Aorta (tissue), 5 donors: Measurements from ENCODE around the gene SRRD. TPM values are rescaled to one million over a fixed set of nuclear protein-coding genes. Genes with fewer than 3 reads are reported as not detected.
"Not testable (repeated sequence)": the region's sequence is repeated elsewhere in the genome, so short reads cannot be mapped to it uniquely, and the experiment has no call there.

ENCODE experiments used
- ATAC-seq: fragments of 200-7000 bp; cut with Tn5 transposase; one replicate; pipeline ENCODE4 v1.9.1; 2022; ENCODE audit warnings: moderate library complexity; ENCODE audit not compliant: low FRiP score
- DNase-seq, 2 donors: peaks; one replicate each; pipeline ENCODE4 v3.0.0-alpha.2; 2020
- H3K27ac ChIP-seq, 2 donors: one replicate each; pipeline ENCODE4 v1.5.1; 2013; ENCODE audit warnings: low read length in 2 of 2, mild to moderate bottlenecking in 2 of 2, moderate library complexity in 2 of 2, control low read depth in 1 of 2, inconsistent platforms in 1 of 2, low read depth in 1 of 2
- H3K27me3 ChIP-seq, 2 donors: one replicate each; pipeline ENCODE4 v1.6.1; 2013; ENCODE audit warnings: control low read depth in 1 of 2, low read length in 1 of 2, mild to moderate bottlenecking in 1 of 2, moderate library complexity in 1 of 2; ENCODE audit not compliant: insufficient read depth in 2 of 2, control insufficient read depth in 1 of 2
- H3K36me3 ChIP-seq, 2 donors: one replicate each; pipeline ENCODE4 v1.6.1; 2013; ENCODE audit warnings: control low read depth in 1 of 2, low read length in 1 of 2, mild to moderate bottlenecking in 1 of 2; ENCODE audit not compliant: insufficient read depth in 2 of 2, control insufficient read depth in 1 of 2
- H3K4me1 ChIP-seq, 2 donors: one replicate each; pipeline ENCODE4 v1.6.1; 2013; ENCODE audit warnings: low read length in 2 of 2, control low read depth in 1 of 2, mild to moderate bottlenecking in 1 of 2, moderate library complexity in 1 of 2; ENCODE audit not compliant: insufficient read depth in 2 of 2, control insufficient read depth in 1 of 2
- H3K4me3 ChIP-seq, 2 donors: one replicate each; pipeline ENCODE4 v1.5.1; 2013; ENCODE audit warnings: low read length in 2 of 2, control low read depth in 1 of 2, mild to moderate bottlenecking in 1 of 2
- H3K9me3 ChIP-seq: one replicate; pipeline ENCODE4 v1.6.1; 2013; ENCODE audit warnings: mild to moderate bottlenecking, low read length; ENCODE audit not compliant: control insufficient read depth
- WGBS, 2 donors: extraction: QIAGEN DNeasy Blood & Tissue Kit; methylation state at CpG; one replicate each; pipeline ENCODE4 v1.1.7; 2013; 5-methylcytosine and 5-hydroxymethylcytosine counted together
- intact Hi-C, 2 donors: fragments of 100-400 bp; cut with DNase I; formaldehyde crosslinking; loops; one replicate each; pipeline versions ENCODE4 v1.14.2 to v1.15.0; 2022
- polyA plus RNA-seq, 2 donors: library from polyadenylated mRNA; stranded (reverse); fragments of 200-250 nt; gene quantifications; one replicate each; pipeline ENCODE4 v1.2.3, GENCODE V29; 2013
- total RNA-seq, 2 donors: library from RNA; stranded (reverse); fragmentation: NEBNext Ultra II Directional; extraction: Animal tissue kit (Norgen Biotek cat#: 25700); gene quantifications; one replicate each; pipeline ENCODE4 v1.2.1, GENCODE V29; 2021
- donor health status: healthy with polysubstance abuse.
- donor health status: Bipolar disorder and iron deficiency.
- donor health status: DM: no; HTN: no; CAD: no.
- donor health status: DM: no; HTN: no; CAD: no.
- donor health status: DM: yes; HTN: yes; CAD: no.

SRRD gene
- total and polyA plus RNA-seq, 4 donors = 3.6 to 18.4 (median 9.7) TPM

- no peaks in the 10 kb centered on the region for H3K9me3 ChIP-seq
- no peaks in the 10 kb centered on the region for H3K27me3 ChIP-seq
- DNase-seq = no peak
- H3K4me3 ChIP-seq = no peak overlapping the region
- intact Hi-C loops = no loop called here
- no peak for ATAC-seq
- H3K27ac ChIP-seq = no peak overlapping the region
- H3K4me1 ChIP-seq = peaks cover 0 to 4% of the 10 kb centered on the region in 2 donors
- no peaks in the 10 kb centered on the region for H3K36me3 ChIP-seq
- 82 to 95% methylated on average over 1 of the region's 1 CpG for WGBS, 2 donors
These were observed 32.8 kb downstream of the SRRD start for GRCh38 chr22:26516503-26516902.

GRCh38 chr22:26517429-26517828, 33.8 kb downstream of the SRRD start:
- Histone ChIP-seq H3K4me3 (no peak overlapping the region), H3K36me3 (no peaks in the 10 kb centered on the region), H3K27me3 (no peaks in the 10 kb centered on the region), H3K4me1 (peaks cover 0 to 4% of the 10 kb centered on the region in 2 donors), H3K27ac (no peak overlapping the region), H3K9me3 (no peaks in the 10 kb centered on the region)
- 96 to 97% methylated on average over 5 of the region's 5 CpGs for WGBS, 2 donors
- no peak for ATAC-seq
- intact Hi-C loops = no loop called here
- DNase-seq = no peak

GRCh38 chr22:26522012-26522411, 38.3 kb downstream of the SRRD start:
- no peak for DNase-seq
- no peaks in the 10 kb centered on the region for H3K36me3 ChIP-seq
- 88 to 93% methylated on average over 2 of the region's 2 CpGs for WGBS, 2 donors
- no peak overlapping the region for H3K27ac ChIP-seq
- intact Hi-C loops = no loop called here
- H3K9me3 ChIP-seq = no peaks in the 10 kb centered on the region
- no peaks in the 10 kb centered on the region for H3K27me3 ChIP-seq
- no peaks in the 10 kb centered on the region for H3K4me1 ChIP-seq
- H3K4me3 ChIP-seq = no peak overlapping the region
- no peak for ATAC-seq

- H3K4me3 ChIP-seq = no peak overlapping the region
- H3K36me3 ChIP-seq = no peaks in the 10 kb centered on the region
- DNase-seq (no peak), ATAC-seq (no peak)
- H3K27ac ChIP-seq = no peak overlapping the region
- no peaks in the 10 kb centered on the region for H3K9me3 ChIP-seq
- H3K4me1 ChIP-seq = no peaks in the 10 kb centered on the region
- intact Hi-C loops = no loop called here
- H3K27me3 ChIP-seq = no peaks in the 10 kb centered on the region
- 80 to 86% methylated on average over 4 of the region's 4 CpGs for WGBS, 2 donors
These were observed 38.9 kb downstream of the SRRD start for GRCh38 chr22:26522592-26522991.

- Histone ChIP-seq H3K9me3 (no peaks in the 10 kb centered on the region), H3K27ac (no peak overlapping the region), H3K4me1 (no peaks in the 10 kb centered on the region), H3K36me3 (no peaks in the 10 kb centered on the region), H3K4me3 (no peak overlapping the region), H3K27me3 (no peaks in the 10 kb centered on the region)
- WGBS, 2 donors = 82% methylated on average over 4 of the region's 4 CpGs
- no peak for DNase-seq
- intact Hi-C loops = no loop called here
- ATAC-seq = no peak
These were observed 41.2 kb downstream of the SRRD start for GRCh38 chr22:26524870-26525269.

- Histone ChIP-seq H3K27me3 (no peaks in the 10 kb centered on the region), H3K27ac (no peak overlapping the region), H3K9me3 (no peaks in the 10 kb centered on the region), H3K4me1 (no peaks in the 10 kb centered on the region), H3K4me3 (no peak overlapping the region), H3K36me3 (no peaks in the 10 kb centered on the region)
- ATAC-seq = no peak
- no peak for DNase-seq
- 75 to 82% methylated on average over 7 of the region's 7 CpGs for WGBS, 2 donors
- intact Hi-C loops = no loop called here
These were observed 42.4 kb downstream of the SRRD start for GRCh38 chr22:26525946-26526564.

GRCh38 chr22:26527167-26527566, 43.5 kb downstream of the SRRD start:
- no peak overlapping the region for H3K4me3 ChIP-seq
- WGBS, 2 donors = 39 to 41% methylated on average over 3 of the region's 3 CpGs
- intact Hi-C loops = no loop called here
- H3K4me1 ChIP-seq = no peaks in the 10 kb centered on the region
- ATAC-seq = no peak
- H3K36me3 ChIP-seq = no peaks in the 10 kb centered on the region
- no peaks in the 10 kb centered on the region for H3K9me3 ChIP-seq
- DNase-seq = no peak
- no peak overlapping the region for H3K27ac ChIP-seq
- H3K27me3 ChIP-seq = no peaks in the 10 kb centered on the region

- H3K4me3 ChIP-seq = no peak overlapping the region
- DNase-seq (no peak), ATAC-seq (peak; percentile 42)
- intact Hi-C loops = no loop called here
- H3K9me3 ChIP-seq = no peaks in the 10 kb centered on the region
- 45% methylated on average over 15 of the region's 15 CpGs for WGBS, 2 donors
- no peaks in the 10 kb centered on the region for H3K36me3 ChIP-seq
- no peaks in the 10 kb centered on the region for H3K4me1 ChIP-seq
- H3K27ac ChIP-seq = peak overlapping the region in 1 of 2 donors; percentile 21
- H3K27me3 ChIP-seq = no peaks in the 10 kb centered on the region
These were observed 44.1 kb downstream of the SRRD start for GRCh38 chr22:26527574-26528465.

GRCh38 chr22:26528518-26528917, 44.8 kb downstream of the SRRD start:
- H3K27me3 ChIP-seq, H3K36me3 ChIP-seq, ATAC-seq, DNase-seq, H3K4me3 ChIP-seq, H3K4me1 ChIP-seq, intact Hi-C loops, H3K9me3 ChIP-seq, H3K27ac ChIP-seq: not testable (repeated sequence)
- 59 to 61% methylated on average over 9 of the region's 9 CpGs for WGBS, 2 donors
